A673 (cell line): ENCODE measurements around the gene GRM1.

Source experiments
- EZH2 ChIP-seq: fragments of 200-600 bp; sonication (generic); IDR thresholded peaks from 2 replicates; pipeline ENCODE4 v1.6.1; 2017; ENCODE audit warnings: borderline replicate concordance, low read depth, mild to moderate bottlenecking, mixed read lengths, antibody characterized with exemption, low read length; ENCODE audit not compliant: poor library complexity, severe bottlenecking
- TF ChIP-seq, protein P1 (sequence below): fragments of 300-800, 200-600 bp; sonication (generic); conservative IDR thresholded peaks from 2 replicates; pipeline ENCODE4 v1.5.1; 2017; ENCODE audit warnings: low read depth, mild to moderate bottlenecking, antibody characterized with exemption, low read length, moderate library complexity, mixed read lengths

DNA sequence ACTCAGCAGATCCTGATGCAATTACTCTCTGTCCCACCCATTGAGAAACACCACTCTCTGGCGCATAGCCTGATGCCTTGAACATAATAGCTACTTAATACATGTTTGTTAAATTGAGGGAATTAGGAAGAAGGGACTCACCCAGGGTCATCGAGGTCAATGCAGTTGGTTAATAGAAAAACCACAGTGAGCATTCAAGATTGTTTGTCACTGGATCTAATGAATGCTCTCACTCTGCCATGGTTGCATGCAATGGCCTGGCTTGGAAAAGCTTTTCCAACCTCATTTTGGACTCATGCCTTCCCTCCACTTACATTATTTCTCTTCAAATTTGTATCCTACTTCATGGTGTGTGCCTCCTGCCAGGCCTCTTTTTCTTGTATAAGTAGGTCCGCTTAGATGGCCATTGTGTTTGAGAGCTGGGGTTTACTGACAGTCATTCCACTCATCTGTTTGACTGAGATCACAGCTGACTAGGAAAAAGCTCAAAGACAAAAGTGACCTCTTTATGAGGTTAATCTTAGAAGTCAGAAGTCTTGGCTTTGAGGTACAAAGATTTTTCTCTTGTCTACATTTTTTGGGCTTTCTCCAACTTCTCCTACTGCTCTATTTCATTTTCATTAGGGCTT, 360.0 kb downstream of the GRM1 start:
- TF ChIP-seq EZH2, result no peak
- TF ChIP-seq, protein P1, sequence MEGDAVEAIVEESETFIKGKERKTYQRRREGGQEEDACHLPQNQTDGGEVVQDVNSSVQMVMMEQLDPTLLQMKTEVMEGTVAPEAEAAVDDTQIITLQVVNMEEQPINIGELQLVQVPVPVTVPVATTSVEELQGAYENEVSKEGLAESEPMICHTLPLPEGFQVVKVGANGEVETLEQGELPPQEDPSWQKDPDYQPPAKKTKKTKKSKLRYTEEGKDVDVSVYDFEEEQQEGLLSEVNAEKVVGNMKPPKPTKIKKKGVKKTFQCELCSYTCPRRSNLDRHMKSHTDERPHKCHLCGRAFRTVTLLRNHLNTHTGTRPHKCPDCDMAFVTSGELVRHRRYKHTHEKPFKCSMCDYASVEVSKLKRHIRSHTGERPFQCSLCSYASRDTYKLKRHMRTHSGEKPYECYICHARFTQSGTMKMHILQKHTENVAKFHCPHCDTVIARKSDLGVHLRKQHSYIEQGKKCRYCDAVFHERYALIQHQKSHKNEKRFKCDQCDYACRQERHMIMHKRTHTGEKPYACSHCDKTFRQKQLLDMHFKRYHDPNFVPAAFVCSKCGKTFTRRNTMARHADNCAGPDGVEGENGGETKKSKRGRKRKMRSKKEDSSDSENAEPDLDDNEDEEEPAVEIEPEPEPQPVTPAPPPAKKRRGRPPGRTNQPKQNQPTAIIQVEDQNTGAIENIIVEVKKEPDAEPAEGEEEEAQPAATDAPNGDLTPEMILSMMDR, result no peak
